Activated T-cell treated with anti-CD3 and anti-CD28 coated beads for 4 hours (primary cell): Measurements from ENCODE around the gene APOBEC3B.
"Not testable (repeated sequence)": the region's sequence is repeated elsewhere in the genome, so short reads cannot be mapped to it uniquely, and the experiment has no call there.

Experiments used
- DNase-seq: peaks from one replicate; pipeline ENCODE4 v3.0.0-alpha.2; 2020

APOBEC3B gene

DNA sequence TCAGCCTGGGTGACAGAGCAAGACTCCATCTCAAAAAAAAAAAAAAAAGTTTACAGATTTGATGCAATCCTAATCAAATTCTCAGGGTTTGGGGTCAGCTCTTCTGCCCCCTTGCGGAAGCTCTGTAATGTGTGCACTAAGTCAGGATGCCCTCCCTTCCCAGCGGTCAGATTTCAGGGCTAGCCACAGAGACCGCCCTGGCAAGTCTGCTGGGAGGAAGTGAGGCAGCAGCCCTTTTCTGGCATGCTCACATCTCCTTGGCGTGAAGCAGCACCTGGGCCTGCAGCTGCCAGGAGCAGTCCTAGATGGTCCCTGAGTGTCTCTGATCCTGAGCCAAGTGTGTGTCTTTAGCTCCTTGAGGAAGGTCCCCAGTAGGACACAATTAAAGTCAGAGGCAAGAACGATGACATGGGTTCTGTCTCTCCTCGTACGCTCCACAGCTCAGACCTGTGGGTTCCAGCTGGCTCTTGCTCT lies 21.1 kb downstream of the APOBEC3B start:
- DNase-seq = peak; percentile 48

GRCh38 chr22:39007177-39007576 lies 25.0 kb downstream of the APOBEC3B start:
- no peak for DNase-seq

GRCh38 chr22:39008271-39008850 lies 26.2 kb downstream of the APOBEC3B start:
- not testable (repeated sequence) for DNase-seq

DNA sequence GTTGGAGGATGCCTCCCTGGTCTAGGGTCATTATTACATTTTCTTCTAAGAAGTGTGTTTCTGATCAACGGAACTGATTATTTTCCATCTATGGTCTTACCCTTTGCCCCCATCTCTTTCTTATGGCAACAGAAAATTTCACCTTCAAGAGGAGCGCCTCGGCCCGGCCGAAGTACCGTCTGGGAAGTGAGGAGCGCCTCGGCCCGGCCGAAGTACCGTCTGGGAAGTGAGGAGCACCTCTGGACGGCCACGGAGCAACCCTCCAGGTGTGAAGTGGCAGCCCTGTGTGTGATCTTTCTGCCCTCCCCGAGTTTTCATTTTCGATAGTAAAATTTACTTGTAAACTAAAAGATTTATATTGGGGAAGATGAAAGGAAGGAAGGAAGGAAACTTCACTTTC lies 28.8 kb downstream of the APOBEC3B start:
- no peak for DNase-seq

- DNase-seq = no peak
These were observed 30.7 kb downstream of the APOBEC3B start for GRCh38 chr22:39012533-39013511.

DNA sequence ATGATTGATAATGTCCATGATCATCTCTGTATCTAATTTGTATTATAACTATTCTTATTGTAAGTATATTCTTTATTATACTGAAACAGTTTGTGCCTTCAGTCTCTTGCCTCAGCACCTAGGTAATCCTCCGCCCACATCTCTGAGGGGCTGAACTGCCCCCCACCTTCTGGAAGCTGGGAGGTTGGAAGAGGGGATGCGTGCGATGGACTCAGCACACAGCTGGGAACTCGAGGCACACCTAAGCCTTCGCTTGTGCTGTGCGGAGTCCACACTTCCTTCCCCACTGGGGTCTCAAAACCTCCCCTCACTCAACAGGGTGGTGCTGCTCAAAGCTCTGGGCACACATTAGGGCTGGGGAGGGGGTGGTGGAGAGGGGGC lies 31.4 kb downstream of the APOBEC3B start:
- DNase-seq = not testable (repeated sequence)

GRCh38 chr22:39013942-39014722 lies 32.0 kb downstream of the APOBEC3B start, which contains the start of gene APOBEC3C:
TSS of gene APOBEC3C (plus strand) at chr22:39014257. CDS start at chr22:39014363, 106 bp downstream.
- DNase-seq = peak; percentile 63

DNA sequence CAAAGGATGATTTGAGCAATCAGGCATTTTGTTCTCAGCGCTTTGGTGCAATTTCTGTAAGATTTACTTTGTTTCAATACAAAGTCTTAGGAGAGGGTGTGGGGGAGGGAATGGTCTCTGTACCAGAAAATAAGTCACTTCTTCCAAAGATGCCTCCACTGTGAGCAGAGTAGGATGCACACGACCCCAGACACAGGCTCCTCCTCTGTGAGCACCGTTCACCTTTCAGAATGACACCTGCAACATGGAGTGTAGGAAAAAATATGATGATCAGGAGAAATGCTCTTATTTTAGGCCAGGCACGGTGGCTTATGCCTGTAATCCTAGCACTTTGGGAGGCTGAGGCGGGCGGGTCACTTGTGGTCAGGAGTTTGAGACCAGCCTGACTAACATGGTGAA lies 32.6 kb downstream of the APOBEC3B start:
- not testable (repeated sequence) for DNase-seq

DNA sequence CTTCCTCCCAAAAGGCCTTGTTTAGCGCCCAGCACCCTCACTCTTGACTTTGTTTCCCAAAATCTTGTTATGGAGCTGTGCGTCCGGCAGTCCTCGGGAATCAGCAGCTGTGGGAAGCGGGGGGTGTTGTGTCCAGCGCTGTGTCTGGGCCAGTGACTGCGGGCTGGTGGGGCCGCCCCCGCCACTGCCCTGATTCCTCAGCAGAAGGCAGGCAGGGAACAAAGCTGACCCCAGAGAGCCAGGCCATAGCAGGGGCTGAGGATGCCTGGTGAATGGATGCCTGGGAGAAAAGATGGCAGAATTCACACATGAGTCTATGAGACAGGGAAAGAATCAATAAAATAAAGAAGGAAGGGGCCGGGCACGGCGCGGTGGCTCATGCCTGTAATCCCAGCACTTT lies 34.4 kb downstream of the APOBEC3B start:
- DNase-seq = no peak

GRCh38 chr22:39017596-39018365 lies 35.6 kb downstream of the APOBEC3B start:
- DNase-seq = no peak

- not testable (repeated sequence) for DNase-seq
These were observed 38.0 kb downstream of the APOBEC3B start for GRCh38 chr22:39020021-39020651.

GRCh38 chr22:39021552-39022250 lies 39.6 kb downstream of the APOBEC3B start:
- DNase-seq = no peak

DNA sequence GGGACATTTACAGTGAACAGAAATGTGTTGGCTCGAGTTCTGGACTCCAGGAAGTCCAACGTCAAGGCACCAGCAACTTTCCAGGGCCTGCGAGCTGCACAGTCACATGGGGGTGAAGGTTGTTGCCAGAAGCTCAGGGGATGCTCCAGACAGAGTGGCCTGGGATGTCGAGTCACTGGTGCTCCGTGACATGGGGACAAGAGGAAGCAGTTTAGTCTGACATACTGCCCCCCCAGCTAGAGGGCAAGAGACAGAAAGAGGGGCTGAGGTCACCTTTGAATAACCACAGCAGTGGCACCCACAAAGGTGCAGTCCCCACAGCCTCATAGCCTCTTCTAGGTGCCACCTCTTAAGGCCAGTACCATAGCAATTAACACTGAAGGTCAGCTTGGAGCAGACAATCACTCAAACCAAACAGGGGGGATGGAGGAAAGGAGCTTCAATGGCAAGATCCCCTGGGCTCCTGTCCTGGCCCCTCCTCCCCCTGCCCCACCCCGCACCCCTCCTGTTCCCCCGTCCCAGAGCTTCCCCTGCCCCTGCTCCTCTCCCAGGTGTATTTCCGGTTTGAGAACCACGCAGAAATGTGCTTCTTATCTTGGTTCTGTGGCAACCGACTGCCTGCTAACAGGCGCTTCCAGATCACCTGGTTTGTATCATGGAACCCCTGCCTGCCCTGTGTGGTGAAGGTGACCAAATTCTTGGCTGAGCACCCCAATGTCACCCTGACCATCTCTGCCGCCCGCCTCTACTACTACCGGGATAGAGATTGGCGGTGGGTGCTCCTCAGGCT lies 42.6 kb downstream of the APOBEC3B start:
- no peak for DNase-seq

- DNase-seq = no peak
These were observed 44.5 kb downstream of the APOBEC3B start for GRCh38 chr22:39026509-39027150.

DNA sequence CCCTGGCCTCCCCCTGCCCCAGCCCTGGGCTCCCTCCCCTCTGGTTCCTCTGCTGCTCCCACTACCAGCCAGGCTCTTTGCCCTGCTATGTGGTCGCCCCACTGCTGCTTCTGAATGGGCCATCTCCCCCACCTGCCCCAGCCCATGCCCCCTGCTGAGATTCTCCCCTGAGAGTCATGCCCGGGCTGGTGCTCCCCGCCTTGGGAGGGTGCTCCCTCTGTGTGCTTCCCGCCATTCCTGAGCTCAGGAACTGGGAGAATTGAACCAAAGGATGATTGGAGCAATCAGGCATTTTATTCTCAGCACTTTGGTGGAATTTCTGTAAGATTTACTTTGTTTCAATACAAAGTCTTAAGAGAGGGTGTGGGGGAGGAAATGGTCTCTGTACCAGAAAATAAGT lies 45.6 kb downstream of the APOBEC3B start:
- no peak for DNase-seq

DNA sequence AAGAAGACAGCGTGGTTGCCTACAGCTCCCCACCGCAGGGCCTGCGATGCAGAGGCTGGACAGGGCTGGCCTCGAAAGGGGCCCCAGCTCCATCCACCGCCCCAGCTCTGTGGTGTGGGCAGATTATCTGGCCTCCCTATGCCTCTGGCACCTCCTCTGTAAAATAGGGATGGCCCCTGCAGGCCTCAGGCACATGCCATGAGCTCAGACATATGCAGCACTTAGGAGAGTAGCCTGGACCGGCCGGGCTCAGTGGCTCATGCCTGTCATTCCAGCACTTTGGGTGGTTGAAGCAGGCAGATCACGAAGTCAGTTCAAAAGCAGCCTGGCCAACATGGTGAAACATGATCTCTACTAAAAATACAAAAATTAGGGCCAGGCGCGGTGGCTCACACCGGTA lies 46.1 kb downstream of the APOBEC3B start:
- no peak for DNase-seq

DNA sequence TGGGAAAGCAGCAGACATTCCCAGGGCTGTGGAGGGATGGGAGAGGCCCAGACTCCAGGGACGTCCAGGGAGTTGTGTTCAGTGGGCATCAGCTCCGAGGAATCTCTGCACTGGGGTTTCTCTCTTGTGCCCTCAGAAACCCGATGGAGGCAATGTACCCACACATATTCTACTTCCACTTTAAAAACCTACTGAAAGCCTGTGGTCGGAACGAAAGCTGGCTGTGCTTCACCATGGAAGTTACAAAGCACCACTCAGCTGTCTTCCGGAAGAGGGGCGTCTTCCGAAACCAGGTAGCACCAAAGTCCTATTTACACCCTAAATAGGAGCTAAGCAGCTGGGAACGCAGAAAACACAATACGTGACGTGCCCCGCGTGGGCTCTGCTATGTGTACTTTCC lies 47.1 kb downstream of the APOBEC3B start:
- DNase-seq = no peak

DNA sequence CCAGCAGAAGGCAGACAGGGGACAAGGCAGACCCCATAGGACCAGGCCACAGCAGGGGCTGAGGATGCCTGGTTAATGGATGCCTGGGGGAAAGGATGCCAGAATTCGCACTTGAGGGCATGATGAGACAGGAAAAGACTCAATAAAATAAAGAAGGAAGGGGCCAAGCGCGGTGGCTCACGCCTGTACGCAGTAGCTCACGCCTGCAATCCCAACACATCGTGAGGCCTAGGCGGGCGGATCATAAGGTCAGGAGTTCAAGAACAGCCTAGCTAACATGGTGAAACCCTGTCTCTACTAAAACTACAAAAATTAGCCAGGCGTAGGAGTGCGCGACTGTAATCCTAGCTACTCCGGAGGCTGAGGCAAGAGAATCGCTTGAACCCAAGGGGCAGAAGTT lies 48.6 kb downstream of the APOBEC3B start:
- no peak for DNase-seq

DNA sequence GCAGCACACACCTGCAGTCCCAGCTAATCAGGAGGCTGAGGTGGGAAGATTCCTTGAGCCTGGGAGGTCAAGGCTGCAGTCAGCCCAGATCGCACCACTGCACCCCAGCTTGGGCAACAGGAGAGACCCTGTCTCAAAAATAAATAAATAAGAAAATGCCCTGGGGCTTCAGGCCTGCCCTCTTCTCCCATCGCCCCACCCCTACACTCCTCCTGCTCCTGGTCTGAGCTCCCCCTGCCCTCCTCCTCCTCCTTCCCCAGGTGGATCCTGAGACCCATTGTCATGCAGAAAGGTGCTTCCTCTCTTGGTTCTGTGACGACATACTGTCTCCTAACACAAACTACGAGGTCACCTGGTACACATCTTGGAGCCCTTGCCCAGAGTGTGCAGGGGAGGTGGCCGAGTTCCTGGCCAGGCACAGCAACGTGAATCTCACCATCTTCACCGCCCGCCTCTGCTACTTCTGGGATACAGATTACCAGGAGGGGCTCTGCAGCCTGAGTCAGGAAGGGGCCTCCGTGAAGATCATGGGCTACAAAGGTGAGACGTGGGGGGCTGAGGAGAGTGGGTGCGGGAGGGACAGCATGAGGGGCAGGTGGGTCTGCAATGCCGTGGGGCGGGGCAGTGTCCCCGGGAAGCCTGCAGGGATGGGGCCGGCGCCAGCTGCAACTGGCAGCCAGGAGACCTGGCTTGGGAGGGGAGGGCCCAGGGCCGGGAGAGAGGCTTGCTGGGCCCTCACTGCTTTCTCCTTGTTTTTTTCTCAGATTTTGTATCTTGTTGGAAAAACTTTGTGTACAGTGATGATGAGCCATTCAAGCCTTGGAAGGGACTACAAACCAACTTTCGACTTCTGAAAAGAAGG lies 49.5 kb downstream of the APOBEC3B start:
- not testable (repeated sequence) for DNase-seq
